BLaER1 treated with 17β-estradiol and CSF1 and Interleukin-3, amounts not matched to agents 10 nM and 100 nM (cell line): ENCODE results near the gene BAD.

Experiments used
- H3K27ac ChIP-seq, 11 experiments: shearing (Covaris generic); formaldehyde crosslinking; 2 replicates each; pipeline ENCODE4 v1.8.1; 2022
- H3K27me3 ChIP-seq, 11 experiments: shearing (Covaris generic); formaldehyde crosslinking; 2 replicates each; pipeline ENCODE4 v1.8.1; 2022
- H3K36me3 ChIP-seq, 11 experiments: shearing (Covaris generic); formaldehyde crosslinking; 2 replicates each; pipeline ENCODE4 v1.8.1; 2022
- H3K4me1 ChIP-seq, 10 experiments: shearing (Covaris generic); formaldehyde crosslinking; 2 replicates each; pipeline ENCODE4 v1.8.1; 2022
- H3K4me2 ChIP-seq, 11 experiments: shearing (Covaris generic); formaldehyde crosslinking; 2 replicates each; pipeline ENCODE4 v1.8.1; 2022
- H3K4me3 ChIP-seq, 10 experiments: shearing (Covaris generic); formaldehyde crosslinking; 2 replicates each; pipeline ENCODE4 v1.8.1; 2022
- H3K9ac ChIP-seq, 11 experiments: shearing (Covaris generic); formaldehyde crosslinking; 2 replicates each; pipeline ENCODE4 v1.8.1; 2022
- H3K9me3 ChIP-seq, 11 experiments: shearing (Covaris generic); formaldehyde crosslinking; replicated peaks in 1 of 11; 2 replicates each; pipeline ENCODE4 v1.8.1; 2022
- H4K20me1 ChIP-seq, 11 experiments: shearing (Covaris generic); formaldehyde crosslinking; 2 replicates each; pipeline ENCODE4 v1.8.1; 2022
- Cebpa-rat ChIP-seq, 11 experiments: shearing (Covaris generic); IDR thresholded peaks; 2 replicates each; pipeline ENCODE4 v1.8.1; 2022

The BAD gene

GRCh38 chr11:64256300-64256699 is 28.2 kb downstream of the BAD start:
- Histone ChIP-seq H3K9ac (peak overlapping the region in 1 of 11 experiments; percentile 26; a peak in 2 of 22 replicates), H3K4me2 (no peak overlapping the region), H3K4me1 (peaks cover 19 to 29% (median 25%) of the 10 kb centered on the region in 10 experiments), H4K20me1 (peaks cover 17 to 81% (median 31%) of the 10 kb centered on the region in 11 experiments; a peak in 19 of 22 replicates), H3K27me3 (no peaks in the 10 kb centered on the region), H3K4me3 (no peak overlapping the region), H3K36me3 (peaks cover 65 to 78% (median 70%) of the 10 kb centered on the region in 11 experiments), H3K9me3 (no peaks in the 10 kb centered on the region), H3K27ac (no peak overlapping the region)
- TF ChIP-seq Cebpa-rat (IDR thresholded peaks at IDR 0.05) = no peak

GRCh38 chr11:64255135-64256128 is 29.0 kb downstream of the BAD start:
- H3K9me3 ChIP-seq = no peaks in the 10 kb centered on the region
- no peak overlapping the region for H3K4me3 ChIP-seq
- H3K9ac ChIP-seq = peak overlapping the region in 1 of 11 experiments; percentile 26; a peak in 1 of 22 replicates
- no peak overlapping the region for H3K4me2 ChIP-seq
- H3K27ac ChIP-seq = no peak overlapping the region
- no peak for TF ChIP-seq Cebpa-rat (IDR thresholded peaks at IDR 0.05)
- H3K27me3 ChIP-seq = no peaks in the 10 kb centered on the region
- H3K4me1 ChIP-seq = peaks cover 25 to 37% (median 32%) of the 10 kb centered on the region in 10 experiments
- H3K36me3 ChIP-seq = peaks cover 60 to 70% (median 63%) of the 10 kb centered on the region in 11 experiments
- peaks cover 17 to 77% (median 31%) of the 10 kb centered on the region in 11 experiments; a peak in 19 of 22 replicates for H4K20me1 ChIP-seq

GRCh38 chr11:64254326-64254725 is 30.1 kb downstream of the BAD start:
- H3K9ac ChIP-seq = peak overlapping the region in 3 of 11 experiments; percentile 28 to 95 (median 47); a peak in 2 of 22 replicates
- H3K9me3 ChIP-seq = no peaks in the 10 kb centered on the region
- 0 out of 20 replicates have a peak overlapping the region, but pooled peaks of 1 of the 10 experiments have one; percentile 94 for H3K4me3 ChIP-seq
- H3K27ac ChIP-seq = peak overlapping the region in 1 of 11 experiments; percentile 40; a peak in 1 of 22 replicates
- H3K4me1 ChIP-seq = peaks cover 36 to 48% (median 43%) of the 10 kb centered on the region in 10 experiments
- H3K4me2 ChIP-seq = peak overlapping the region; percentile 92 to 100 (median 99); a peak in 16 of 22 replicates
- TF ChIP-seq Cebpa-rat (IDR thresholded peaks at IDR 0.05) = no peak
- H4K20me1 ChIP-seq = peaks cover 17 to 66% (median 28%) of the 10 kb centered on the region in 11 experiments; a peak in 19 of 22 replicates
- peaks cover 49 to 59% (median 52%) of the 10 kb centered on the region in 11 experiments for H3K36me3 ChIP-seq
- H3K27me3 ChIP-seq = no peaks in the 10 kb centered on the region

- H3K4me2 ChIP-seq = peak overlapping the region; percentile 92 to 100 (median 99)
- H4K20me1 ChIP-seq = peaks cover 17 to 58% (median 28%) of the 10 kb centered on the region in 11 experiments; a peak in 19 of 22 replicates
- peak overlapping the region in 4 of 10 experiments; percentile 94 to 95 (median 94); a peak in 6 of 20 replicates for H3K4me3 ChIP-seq
- peaks cover 39 to 56% (median 52%) of the 10 kb centered on the region in 10 experiments for H3K4me1 ChIP-seq
- H3K27ac ChIP-seq = peak overlapping the region in 2 of 11 experiments; percentile 8 to 31; a peak in 2 of 22 replicates
- H3K27me3 ChIP-seq = no peaks in the 10 kb centered on the region
- no peak for TF ChIP-seq Cebpa-rat (IDR thresholded peaks at IDR 0.05)
- H3K36me3 ChIP-seq = peaks cover 40 to 50% (median 43%) of the 10 kb centered on the region in 11 experiments
- H3K9me3 ChIP-seq = no peaks in the 10 kb centered on the region
- H3K9ac ChIP-seq = peak overlapping the region; percentile 5 to 95 (median 83); a peak in 14 of 22 replicates
These were observed 31.0 kb downstream of the BAD start for GRCh38 chr11:64253481-64253880.

GRCh38 chr11:64253043-64253442 is 31.4 kb downstream of the BAD start:
- H3K27me3 ChIP-seq = no peaks in the 10 kb centered on the region
- peak overlapping the region; percentile 27 to 95 (median 84); a peak in 18 of 22 replicates for H3K9ac ChIP-seq
- TF ChIP-seq Cebpa-rat (IDR thresholded peaks at IDR 0.05) = no peak
- H3K4me3 ChIP-seq = peak overlapping the region; percentile 71 to 96 (median 90); a peak in 19 of 20 replicates
- peaks cover 40 to 60% (median 56%) of the 10 kb centered on the region in 10 experiments for H3K4me1 ChIP-seq
- no peaks in the 10 kb centered on the region for H3K9me3 ChIP-seq
- peaks cover 17 to 53% (median 28%) of the 10 kb centered on the region in 11 experiments; a peak in 19 of 22 replicates for H4K20me1 ChIP-seq
- H3K27ac ChIP-seq = peak overlapping the region in 5 of 11 experiments; percentile 15 to 95 (median 71); a peak in 7 of 22 replicates
- H3K4me2 ChIP-seq = peak overlapping the region; percentile 92 to 100 (median 99)
- H3K36me3 ChIP-seq = peaks cover 36 to 46% (median 39%) of the 10 kb centered on the region in 11 experiments

- peak overlapping the region; percentile 23 to 95 (median 71); a peak in 21 of 22 replicates for H3K27ac ChIP-seq
- no peaks in the 10 kb centered on the region for H3K27me3 ChIP-seq
- H3K9ac ChIP-seq = peak overlapping the region; percentile 75 to 95 (median 85)
- H3K4me3 ChIP-seq = peak overlapping the region; percentile 71 to 96 (median 90)
- peaks cover 46 to 69% (median 64%) of the 10 kb centered on the region in 10 experiments for H3K4me1 ChIP-seq
- peaks cover 30 to 38% (median 32%) of the 10 kb centered on the region in 11 experiments for H3K36me3 ChIP-seq
- no peaks in the 10 kb centered on the region for H3K9me3 ChIP-seq
- no peak for TF ChIP-seq Cebpa-rat (IDR thresholded peaks at IDR 0.05)
- H4K20me1 ChIP-seq = peaks cover 17 to 47% (median 28%) of the 10 kb centered on the region in 11 experiments; a peak in 19 of 22 replicates
- H3K4me2 ChIP-seq = peak overlapping the region; percentile 92 to 100 (median 99)
These were observed 32.2 kb downstream of the BAD start for GRCh38 chr11:64252003-64252872.

- Histone ChIP-seq H4K20me1 (peaks cover 17 to 42% (median 28%) of the 10 kb centered on the region in 11 experiments; a peak in 19 of 22 replicates), H3K27me3 (no peaks in the 10 kb centered on the region), H3K4me3 (peak overlapping the region; percentile 71 to 96 (median 90)), H3K4me1 (peaks cover 46 to 72% (median 68%) of the 10 kb centered on the region in 10 experiments), H3K9ac (peak overlapping the region; percentile 75 to 95 (median 85)), H3K4me2 (peak overlapping the region; percentile 92 to 100 (median 99)), H3K36me3 (peaks cover 24 to 32% (median 26%) of the 10 kb centered on the region in 11 experiments), H3K27ac (peak overlapping the region; percentile 23 to 95 (median 71); a peak in 21 of 22 replicates), H3K9me3 (no peaks in the 10 kb centered on the region)
- TF ChIP-seq Cebpa-rat (IDR thresholded peaks at IDR 0.05) = no peak
These were observed 32.8 kb downstream of the BAD start for GRCh38 chr11:64251753-64252002.
